Measurements from ENCODE around the gene GGCT.
A peak's percentile ranks its signal among the peaks of the same experiment; 100 is the strongest.
"Not testable (repeated sequence)": the region's sequence is repeated elsewhere in the genome, so short reads cannot be mapped to it uniquely, and the experiment has no call there.

Gene GGCT, protein sequence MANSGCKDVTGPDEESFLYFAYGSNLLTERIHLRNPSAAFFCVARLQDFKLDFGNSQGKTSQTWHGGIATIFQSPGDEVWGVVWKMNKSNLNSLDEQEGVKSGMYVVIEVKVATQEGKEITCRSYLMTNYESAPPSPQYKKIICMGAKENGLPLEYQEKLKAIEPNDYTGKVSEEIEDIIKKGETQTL

DNA sequence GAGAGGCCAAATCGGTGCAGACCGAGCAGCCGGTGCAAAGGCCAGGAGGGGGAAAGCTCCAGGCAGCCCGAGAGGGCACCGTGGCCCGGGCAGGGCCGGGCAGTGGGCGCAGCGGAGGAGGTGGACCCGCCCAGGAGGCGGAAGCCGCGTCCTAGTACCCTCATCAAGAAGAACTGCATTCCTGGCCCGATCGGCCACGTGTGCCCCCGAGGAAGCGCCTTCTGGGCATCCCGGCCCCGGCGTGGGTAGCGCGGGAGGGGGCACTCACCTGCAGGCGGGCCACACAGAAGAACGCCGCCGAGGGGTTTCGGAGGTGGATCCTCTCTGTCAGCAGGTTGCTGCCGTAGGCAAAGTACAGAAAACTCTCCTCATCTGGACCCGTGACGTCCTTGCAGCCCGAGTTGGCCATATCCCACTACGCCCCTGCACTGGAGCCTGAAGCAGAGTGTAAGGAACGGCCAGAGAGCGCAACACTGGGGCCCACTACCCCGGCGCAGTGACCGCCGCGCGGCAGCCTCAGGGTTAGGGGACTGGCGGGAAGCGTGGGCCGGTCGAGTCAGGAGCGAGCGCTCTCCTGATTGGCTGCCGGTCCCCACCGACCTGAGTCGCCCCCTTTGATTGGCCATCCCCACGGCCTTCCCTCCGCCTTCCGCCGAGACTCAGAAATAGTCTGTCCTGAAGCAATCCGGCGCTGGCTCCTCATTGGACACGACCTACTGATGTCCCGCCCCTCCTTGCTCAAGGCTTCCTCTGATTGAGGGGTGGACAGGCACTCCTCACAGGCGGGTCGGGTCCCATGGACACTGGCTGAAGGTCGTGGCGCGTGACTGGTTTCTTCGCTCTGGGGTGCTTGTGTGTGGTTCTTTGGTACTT lies at the start of gene GGCT:
GGCT (minus strand) TSS at position 529 of the 873 bp plus-strand sequence; CDS start at position 409, 120 bp downstream.
- DNase-seq: peak; percentile 97

DNA sequence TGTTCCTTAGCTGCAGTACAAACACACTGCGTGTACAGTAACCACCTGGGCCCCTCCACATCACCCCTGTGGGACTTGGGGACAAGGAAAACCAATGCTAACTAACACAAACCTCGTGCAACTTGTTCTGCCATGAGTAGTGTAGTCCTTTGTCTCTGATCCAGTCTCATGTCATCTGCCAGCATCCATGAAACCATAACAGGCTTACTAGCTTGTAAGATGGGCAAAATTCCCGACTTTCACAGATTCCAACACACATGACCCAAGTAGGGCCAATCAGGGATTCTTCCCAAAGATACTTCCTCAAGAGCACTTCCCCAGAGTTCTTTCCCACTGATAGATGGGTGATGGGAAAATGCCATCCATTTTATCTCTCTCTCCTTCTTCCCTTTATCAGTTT lies 48.9 kb upstream of the GGCT start:
- no peak for DNase-seq

DNA sequence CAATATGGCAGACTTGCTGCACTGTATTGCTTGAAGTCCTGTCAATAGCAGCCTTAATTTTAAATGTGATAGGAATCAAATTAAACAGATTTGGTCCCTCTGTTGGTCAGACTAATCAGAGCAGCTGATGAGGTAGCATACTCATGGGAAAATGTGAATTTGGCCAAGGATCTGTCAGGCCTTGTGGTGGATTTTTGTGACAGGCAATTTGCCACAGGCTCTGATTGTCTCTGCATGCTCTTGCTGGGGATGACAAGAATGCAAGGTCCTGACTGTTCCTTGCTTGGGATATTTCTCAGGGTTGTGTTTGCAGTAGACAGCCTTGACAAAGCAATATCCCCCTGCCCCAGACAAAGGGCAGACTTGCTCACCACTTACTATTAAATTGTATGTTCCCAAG lies 48.5 kb upstream of the GGCT start:
- DNase-seq: no peak

DNA sequence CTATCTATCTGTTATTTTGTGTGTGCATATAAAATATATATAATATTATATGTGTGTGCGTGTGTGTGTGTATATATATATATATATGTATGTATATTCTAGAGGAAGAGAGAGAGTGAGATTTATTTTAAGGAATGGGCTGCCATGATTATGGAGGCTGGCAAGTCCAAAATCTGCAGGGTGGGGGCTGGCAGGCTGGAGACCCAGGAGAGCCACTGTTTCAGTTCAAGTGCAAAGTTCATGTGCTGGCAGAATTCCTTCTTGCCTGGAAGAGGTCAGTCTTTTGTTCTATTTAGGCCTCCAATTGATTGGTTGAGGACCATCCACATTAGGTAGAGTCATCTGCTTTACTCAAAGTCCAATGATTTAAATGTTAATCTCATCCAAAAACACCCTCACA lies 47.7 kb upstream of the GGCT start:
- DNase-seq: no peak

DNA sequence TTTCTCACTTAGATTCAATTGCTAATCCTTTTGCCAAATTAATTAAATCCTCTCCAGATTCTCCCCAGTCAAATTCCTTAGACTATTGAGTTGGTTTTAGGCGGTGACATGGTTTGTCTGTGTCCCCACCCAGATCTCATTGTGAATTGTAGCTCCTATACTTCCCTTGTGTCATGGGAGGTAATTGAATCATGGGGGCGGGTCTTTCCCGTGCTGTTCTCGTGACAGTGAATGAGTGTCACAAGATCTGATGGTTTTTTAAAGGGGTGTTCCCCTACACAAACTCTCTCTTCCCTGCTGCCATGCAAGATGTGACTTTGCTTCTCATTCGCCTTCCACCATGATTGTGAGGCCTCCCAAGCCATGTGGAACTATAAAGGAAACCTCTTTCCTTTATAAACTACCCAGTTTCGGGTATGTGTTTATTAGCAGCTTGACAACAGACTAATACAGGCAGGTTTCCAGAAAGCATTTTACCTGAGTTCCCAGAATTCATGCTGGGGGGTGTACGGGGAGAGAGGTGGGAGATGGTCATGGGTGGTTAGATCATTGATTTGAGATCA lies 45.4 kb upstream of the GGCT start:
- no peak for DNase-seq

GRCh38 chr7:30548845-30549244 lies 44.2 kb upstream of the GGCT start:
- DNase-seq: peak; percentile 61

DNA sequence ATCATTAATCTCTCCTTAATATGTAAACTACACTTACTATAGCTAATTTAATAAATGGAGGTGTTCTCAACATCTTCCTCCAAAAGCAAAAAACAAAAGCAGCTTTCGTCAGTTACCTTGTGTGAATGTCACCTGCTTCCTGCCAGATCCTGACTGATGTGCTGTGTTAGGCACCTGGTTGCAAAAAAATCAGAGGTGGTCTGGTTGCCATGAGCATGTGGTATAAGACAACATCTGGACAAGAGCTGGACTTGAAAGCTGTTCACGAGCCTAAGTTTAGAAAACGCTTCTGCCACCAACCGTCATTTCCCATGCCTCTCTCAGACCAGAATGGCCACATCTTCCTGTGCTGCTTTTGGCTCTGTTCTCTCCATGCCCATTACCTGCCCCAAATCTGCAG lies 42.0 kb upstream of the GGCT start:
- DNase-seq: no peak

GRCh38 chr7:30545791-30546555 lies 41.3 kb upstream of the GGCT start:
- DNase-seq: peak; percentile 38

GRCh38 chr7:30543813-30544525 lies 39.3 kb upstream of the GGCT start:
- DNase-seq: peak; percentile 60

DNA sequence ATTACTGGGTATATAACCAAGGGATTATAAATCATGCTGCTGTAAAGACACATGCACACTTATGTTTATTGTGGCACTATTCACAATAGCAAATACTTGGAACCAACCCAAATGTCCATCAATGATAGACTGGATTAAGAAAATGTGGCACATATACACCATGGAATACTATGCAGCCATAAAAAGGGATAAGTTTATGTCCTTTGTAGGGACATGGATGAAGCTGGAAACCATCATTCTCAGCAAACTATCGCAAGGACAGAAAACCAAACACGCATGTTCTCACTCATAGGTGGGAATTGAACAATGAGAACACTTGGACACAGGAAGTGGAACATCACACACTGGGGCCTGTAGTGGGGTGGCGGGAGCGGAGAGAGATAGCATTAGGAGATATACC lies 38.5 kb upstream of the GGCT start:
- not testable (repeated sequence) for DNase-seq

GRCh38 chr7:30533886-30534285 lies 29.3 kb upstream of the GGCT start:
- no peak for DNase-seq

- no peak for DNase-seq
Measured at GRCh38 chr7:30531286-30531685, 26.7 kb upstream of the GGCT start.

DNA sequence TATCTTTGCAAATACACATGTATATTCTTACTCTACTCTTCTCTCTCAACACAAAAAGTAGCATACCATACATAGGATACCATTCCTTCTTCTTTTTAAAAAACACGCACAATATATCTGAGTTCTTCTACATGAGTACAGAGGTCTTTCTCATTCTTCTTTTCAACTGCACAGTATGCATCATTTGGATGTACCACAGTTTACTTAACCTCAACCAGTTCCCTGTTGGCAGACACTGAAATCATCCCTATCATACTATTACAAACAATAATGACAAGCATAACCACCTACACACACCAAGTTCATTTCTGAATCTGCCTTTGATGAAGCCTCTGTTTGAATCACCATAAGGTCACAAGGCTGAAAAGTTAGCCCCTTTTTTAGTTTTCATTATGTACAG lies 25.7 kb upstream of the GGCT start:
- DNase-seq: no peak

DNA sequence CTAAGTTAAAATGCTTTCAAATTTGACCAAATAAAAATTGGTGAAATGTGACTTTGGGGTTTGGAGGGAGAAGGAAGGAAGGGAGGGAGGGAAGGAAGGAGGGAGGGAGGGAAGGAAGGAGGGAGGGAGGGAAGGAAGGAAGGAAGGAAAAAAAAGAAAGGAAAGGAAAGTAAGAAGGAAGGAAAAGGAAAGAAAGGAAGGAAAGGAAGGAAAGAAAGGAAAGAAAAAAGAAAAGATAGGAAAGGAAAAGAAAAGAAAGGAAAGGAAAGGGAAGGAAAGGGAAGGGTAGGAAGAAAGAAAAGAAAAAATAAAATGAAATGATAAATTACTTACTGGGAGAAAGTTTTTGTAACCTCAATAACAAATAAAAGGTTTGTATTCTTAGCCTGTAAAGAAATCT lies 24.1 kb upstream of the GGCT start:
- DNase-seq: no peak

- DNase-seq: not testable (repeated sequence)
Measured at GRCh38 chr7:30527297-30527696, 22.7 kb upstream of the GGCT start.

DNA sequence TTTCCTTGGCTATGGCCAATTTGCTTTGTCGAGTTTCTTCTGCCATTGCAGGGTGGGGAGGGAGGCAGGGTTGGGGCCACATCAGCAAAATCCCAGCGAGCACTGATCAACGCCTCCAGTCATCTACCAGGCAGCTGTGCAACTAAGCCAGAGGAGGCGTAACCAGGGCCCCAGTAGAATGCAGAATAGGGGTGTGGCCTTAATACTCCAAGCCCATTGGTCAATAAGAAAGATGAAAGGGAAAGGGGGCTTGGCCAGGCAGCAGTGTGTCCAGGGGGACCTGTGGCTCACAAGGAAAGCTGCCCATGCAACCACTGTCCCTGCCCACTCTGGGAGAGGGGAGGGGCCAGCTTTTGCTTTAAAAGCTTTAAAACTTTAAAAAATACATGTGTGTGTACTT lies 21.5 kb upstream of the GGCT start:
- DNase-seq: no peak

DNA sequence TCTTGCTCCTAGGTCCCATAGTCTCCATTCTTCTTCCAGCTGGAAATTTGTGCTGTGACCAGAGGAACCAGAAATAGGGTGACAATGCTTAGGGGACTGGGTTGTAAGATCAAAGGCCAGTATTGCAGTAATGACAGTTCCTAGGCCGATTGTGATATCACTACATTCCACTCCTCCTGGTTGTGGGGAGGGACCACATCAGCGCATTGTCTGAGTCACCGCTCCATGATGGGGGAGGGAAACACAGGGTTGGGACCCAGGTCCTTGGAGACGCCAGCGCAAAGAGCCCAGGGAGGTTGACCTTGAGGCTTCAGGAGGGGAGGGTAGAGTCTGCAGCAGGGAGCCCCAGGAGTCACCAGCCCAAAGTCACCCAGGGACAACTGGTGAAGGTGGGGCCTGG lies 20.8 kb upstream of the GGCT start:
- DNase-seq: no peak

GRCh38 chr7:30524545-30524944 lies 19.9 kb upstream of the GGCT start:
- no peak for DNase-seq

GRCh38 chr7:30523466-30523865 lies 18.8 kb upstream of the GGCT start:
- no peak for DNase-seq

- no peak for DNase-seq
Measured at GRCh38 chr7:30522159-30522558, 17.5 kb upstream of the GGCT start.

DNA sequence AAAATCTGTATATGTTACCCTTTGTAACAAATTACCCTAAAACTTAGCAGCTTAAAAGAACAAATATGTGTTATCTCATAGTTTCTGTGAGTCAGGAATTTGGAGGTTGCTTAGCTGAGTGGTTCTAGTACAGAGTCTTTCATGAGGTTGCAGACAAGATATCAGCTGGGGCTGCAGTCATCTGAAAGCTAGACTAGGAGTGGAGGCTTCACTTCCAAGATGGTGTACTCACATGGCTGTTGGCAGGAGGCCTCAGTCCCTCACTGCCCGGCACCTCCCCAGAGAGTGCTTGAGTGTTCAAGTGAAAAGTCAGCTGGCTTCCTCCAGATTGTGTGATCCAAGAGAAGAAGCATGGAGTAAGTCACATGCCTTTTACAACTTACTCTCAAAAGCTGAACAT lies 16.9 kb upstream of the GGCT start:
- peak; percentile 11 for DNase-seq

GRCh38 chr7:30519122-30519521 lies 14.5 kb upstream of the GGCT start:
- no peak for DNase-seq

- DNase-seq: no peak
Measured at GRCh38 chr7:30515761-30516160, 11.1 kb upstream of the GGCT start.

All from fibroblast of skin of right quadriceps (primary cell).